GM19395 (cell line): ENCODE data around the gene OR7A5.
"Not testable (repeated sequence)": the region's sequence is repeated elsewhere in the genome, so short reads cannot be mapped to it uniquely, and the experiment has no call there.

ENCODE experiments used
- ATAC-seq: cut with Tn5 transposase; IDR thresholded peaks from one replicate; pipeline ENCODE4 v1.9.1; 2021; ENCODE audit warnings: mild to moderate bottlenecking, moderate library complexity; ENCODE audit not compliant: unreplicated experiment

Gene OR7A5

DNA sequence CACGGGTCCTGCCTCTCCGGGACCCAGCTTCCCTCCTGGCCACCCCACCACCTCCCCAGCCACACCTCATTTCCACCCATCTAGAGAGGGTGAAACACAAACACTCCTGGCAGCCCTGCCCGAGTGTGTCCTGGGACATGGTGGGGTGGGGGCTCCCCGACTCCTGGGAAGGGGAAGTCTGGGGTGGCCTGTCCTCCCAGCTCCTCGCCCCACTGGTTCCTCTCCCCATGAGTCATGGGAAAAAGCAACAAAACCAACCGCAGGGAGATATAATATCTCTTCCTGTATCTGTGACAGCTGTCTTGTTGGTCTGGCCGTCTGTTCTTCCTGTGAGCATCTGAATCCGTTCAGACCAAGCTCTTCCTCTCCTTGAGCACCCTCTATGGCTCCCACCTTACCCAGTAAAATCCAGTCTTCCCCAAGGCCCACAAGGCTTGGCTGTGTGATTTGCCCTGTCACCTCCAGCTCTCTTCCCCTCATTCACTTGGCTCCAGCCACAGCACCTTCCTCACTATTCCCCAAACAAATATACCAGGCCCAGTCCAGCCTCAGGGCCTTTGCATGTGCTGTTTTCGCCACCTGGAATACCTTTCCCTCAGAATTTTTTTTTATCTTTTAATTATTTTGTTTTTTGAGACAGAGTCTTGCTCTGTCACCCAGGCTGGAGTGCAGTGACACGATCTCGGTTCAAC, 49.7 kb downstream of the OR7A5 start:
- ATAC-seq, result peak; percentile 41

DNA sequence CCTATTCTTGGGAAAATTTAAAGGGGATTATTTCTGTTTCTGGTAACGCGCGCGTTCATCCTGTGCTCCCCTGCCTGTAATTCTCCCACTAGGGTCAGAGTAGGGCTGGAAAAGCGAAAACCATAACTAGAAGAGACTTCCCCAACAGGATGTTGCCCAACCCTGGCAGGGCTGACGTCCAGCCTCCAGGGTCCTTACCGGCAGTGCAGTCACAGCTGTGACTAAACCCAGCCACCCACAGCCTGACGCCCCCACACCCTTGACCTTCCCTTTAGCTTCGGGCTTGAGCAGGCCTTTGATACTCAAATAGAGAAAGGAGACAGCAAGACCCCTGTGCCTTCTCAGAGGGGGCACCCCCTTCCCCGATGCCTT, 50.3 kb downstream of the OR7A5 start:
- peak; percentile 54 for ATAC-seq

DNA sequence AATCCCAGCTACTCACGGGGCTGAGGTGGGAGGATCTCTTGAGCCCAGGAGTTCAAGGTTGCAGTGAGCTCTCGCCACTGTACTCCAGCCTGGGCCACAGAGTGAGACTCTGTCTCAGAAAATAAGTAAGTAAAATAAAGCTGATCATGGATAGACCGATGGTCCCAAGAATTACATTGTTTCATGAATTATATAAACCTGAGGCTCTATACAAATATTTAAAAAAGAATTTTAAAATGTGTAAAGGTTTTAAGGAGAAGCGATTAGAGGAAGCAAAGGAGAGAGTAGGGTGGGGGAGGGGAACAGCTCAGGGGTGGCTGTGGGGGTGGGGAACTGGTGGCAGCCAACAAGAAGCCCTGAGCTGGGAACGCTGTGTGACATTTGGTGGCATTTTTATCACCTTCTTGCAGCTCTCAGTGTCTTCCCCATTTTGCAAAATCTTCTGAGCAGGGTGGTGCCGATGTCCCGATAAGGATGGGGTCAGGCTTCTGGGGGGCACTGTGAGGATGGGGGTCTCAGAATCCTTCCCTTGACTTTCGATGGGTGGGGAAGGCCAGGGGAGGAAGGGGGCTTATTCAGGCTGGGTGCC, 51.5 kb downstream of the OR7A5 start:
- not testable (repeated sequence) for ATAC-seq

DNA sequence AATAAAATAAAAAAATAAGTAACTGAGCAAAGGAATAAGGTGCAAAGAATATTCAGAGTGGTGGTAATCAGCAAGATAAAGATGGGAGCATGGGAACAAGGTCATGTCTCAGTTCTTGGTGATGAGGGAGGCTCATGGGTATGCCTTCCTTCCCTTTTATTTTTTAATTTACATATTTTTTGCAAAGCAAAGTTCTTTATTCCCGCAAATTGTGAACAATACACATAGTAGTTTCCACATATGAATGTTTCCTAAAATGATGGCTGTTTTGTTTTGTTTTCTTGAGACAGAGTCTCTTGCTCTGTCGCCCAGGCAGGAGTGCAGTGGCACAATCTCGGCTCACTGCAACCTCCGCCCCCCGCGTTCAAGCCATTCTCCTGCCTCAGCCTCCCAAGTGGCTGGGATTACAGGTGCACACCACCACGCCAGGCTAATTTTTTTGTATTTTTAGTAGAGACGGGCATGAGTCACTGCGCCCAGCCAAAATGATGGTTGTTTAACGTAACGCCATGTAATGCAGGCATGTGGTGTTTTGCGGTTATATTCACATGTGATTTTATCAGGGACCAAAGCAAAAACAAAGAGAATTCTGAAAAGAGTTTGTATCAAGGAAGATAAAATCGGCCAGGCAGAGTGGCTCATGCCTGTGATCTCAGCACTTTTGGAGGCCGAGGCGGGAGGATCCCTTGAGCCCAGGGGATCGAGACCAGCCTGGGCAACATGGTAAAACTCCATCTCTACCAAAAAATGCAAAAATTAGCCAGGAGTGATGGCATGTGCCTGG, 52.2 kb downstream of the OR7A5 start:
- ATAC-seq, result no peak

DNA sequence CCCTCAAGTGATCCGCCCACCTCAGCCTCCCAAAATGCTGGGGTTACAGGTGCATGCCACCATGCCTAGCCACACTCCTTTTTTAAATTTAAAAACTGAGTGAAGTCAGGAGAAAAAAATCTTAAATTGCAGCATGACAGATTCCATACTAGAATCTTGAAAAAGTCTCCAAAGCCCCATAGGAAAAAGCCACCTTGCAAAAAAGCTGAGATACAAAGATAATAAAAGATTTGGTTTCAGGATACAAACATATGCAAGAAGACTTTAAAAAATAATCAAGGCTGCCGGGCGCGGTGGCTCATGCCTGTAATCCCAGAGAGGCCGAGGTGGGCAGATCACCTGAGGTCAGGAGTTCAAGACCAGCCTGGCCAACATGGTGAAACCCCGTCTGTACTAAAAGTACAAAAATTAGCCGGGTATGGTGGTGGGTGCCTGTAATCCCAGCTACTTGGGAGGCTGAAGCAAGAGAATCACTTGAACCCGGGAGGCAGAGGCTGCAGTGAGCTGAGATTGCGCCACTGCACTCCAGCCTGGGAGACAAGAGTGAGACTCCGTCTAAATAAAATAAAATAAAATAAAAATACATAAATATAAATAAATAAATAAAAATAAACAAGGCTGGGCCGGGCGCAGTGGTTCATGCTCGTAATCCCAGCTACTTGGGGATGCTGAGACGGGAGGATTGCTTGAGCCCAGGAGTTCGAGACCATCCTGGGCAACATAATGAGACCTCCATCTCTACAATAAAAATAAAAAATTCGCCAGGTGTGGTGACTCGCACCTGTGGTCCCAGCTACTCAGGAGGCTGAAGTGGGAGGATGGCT, 53.1 kb downstream of the OR7A5 start:
- ATAC-seq, result not testable (repeated sequence)

DNA sequence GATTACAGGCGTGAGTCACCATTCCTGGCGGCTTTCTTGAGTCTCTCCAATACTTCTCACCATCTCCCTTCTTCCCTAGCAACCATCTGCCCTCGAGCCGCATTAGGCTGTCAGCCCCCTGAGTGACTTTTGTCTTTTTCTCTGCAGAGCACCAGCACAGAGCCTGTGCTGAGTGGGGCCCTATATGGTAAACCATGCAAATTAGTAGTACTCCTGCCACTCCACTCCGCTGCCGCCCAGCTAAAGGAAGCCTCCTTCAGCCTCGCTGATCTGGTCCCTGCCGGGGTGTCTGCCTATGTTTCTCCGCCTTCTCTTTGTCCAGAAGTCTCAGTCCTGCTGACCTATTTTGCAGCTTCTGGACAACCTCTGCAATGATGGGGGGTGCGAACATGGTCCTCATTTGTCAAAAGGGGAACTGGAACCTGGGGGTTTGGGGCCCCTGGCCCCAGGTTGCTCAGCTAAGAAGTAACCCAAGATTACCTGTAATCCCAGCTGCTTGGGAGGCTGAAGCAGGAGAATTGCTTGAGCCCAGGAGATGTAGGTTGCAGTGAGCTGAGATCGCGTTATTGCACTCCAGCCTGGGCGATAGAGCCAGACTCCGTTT, 54.3 kb downstream of the OR7A5 start:
- not testable (repeated sequence) for ATAC-seq

DNA sequence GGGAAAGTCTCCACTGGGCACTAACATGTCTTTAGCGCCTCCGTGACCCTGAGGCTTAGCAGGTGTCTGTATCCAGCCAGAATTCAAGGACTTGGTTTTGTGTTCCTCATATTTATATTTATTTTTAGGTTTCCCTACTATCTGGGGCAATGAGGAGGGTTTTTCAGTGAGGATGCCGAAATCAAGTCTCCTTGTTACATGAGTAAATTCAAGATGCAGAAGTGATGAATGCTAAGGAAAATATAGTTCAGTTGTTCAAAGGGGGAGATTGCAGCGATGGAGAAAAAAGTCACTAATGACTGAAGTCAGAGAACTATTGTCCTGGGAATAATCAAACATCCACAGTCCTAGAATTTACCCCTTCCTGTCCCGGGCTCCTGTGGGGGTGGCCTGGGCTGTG, 55.8 kb downstream of the OR7A5 start:
- no peak for ATAC-seq

DNA sequence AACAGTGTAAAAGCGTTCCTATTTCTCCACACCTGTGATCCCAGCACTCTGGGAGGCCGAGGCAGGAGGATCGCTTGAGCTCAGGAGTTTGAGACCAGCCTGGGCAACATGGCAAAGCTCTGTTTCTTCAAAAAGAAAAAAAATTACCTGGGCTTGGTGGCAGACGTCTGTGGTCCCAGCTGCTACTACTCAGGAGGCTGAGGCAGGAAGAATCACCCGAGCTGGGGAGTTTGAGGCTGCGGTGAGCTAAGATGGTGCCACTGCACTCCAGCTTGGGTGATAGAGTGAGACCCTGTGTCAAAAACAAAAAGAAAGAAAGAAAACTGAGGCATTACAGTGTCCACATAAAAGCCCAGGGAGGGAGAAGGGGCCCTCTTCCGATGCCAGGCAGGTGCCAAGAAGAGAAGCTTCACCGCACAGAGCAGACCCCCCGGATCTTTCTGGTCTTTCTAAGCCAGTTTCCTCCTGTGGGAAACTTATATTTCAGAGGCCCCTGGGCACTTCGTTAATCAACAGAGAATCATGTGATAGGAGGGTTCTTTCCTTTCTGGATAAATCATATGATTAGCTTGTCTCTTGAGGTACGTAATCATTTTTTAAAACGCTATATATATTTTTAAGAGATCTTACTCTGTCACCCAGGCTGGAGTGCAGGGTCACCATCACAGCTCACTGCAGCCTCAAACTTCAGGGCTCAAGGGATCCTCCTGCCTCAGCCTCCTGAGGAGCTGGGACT, 56.7 kb downstream of the OR7A5 start, which contains the start of gene ADGRE2:
TSS of gene ADGRE2 (minus strand) at position 451 of the 736 bp plus-strand sequence. CDS start 1,804 bp downstream, outside the sequence.
- ATAC-seq, result not testable (repeated sequence)

DNA sequence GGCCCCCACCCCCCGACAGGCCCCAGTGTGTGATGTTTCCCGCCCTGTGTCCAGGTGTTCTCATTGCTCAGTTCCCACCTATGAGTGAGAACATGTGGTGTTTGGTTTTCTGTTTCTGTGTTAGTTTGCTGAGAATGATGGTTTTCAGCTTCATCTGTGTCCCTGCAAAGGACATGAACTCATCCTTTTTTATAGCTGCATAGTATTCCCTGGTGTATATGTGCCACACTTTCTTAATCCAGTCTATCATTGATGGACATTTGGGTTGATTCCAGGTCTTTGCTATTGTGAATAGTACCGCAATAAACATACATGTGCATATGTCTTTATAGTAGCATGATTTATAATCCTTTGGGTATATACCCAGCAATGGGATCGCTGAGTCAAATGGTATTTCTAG, 57.3 kb downstream of the OR7A5 start:
- not testable (repeated sequence) for ATAC-seq
